DND-41 (cell line): Measurements from ENCODE around the gene RBM41.

ENCODE experiments used
- ATAC-seq: fragments of 200-7000 bp; cut with Tn5 transposase; 3 replicates; pipeline ENCODE4 v1.9.1; 2021; ENCODE audit warnings: low read depth; ENCODE audit not compliant: insufficient read depth
- DNase-seq: peaks from one replicate; pipeline ENCODE4 v3.0.0-alpha.2; 2020
- H2AFZ ChIP-seq: 2 replicates; pipeline ENCODE4 v1.6.0; 2012; ENCODE audit warnings: low read depth, low read length
- H3K27ac ChIP-seq: 2 replicates; pipeline ENCODE4 v1.5.1; 2012; ENCODE audit warnings: low read length, inconsistent platforms
- H3K27me3 ChIP-seq: fragments of 200-600 bp; sonication (generic); 2 replicates; pipeline ENCODE4 v1.6.0; 2012; ENCODE audit warnings: low read length, mild to moderate bottlenecking, inconsistent platforms; ENCODE audit not compliant: insufficient read depth, poor library complexity
- H3K36me3 ChIP-seq: 2 replicates; pipeline ENCODE4 v1.5.1; 2012; ENCODE audit warnings: low read length, inconsistent platforms; ENCODE audit not compliant: insufficient read depth
- H3K4me1 ChIP-seq: 2 replicates; pipeline ENCODE4 v1.5.1; 2012; ENCODE audit warnings: mild to moderate bottlenecking, low read length; ENCODE audit not compliant: insufficient read depth
- H3K4me2 ChIP-seq: 2 replicates; pipeline ENCODE4 v1.6.0; 2012; ENCODE audit warnings: mild to moderate bottlenecking, moderate library complexity, low read length, inconsistent platforms; ENCODE audit not compliant: insufficient read depth
- H3K4me3 ChIP-seq, 2 experiments: fragments of 200-600 bp in 1 of 2; shearing (Covaris generic) in 1 of 2; 2 replicates each; pipeline ENCODE4 v1.5.1; 2012 to 2016; ENCODE audit warnings: inconsistent platforms in 2 of 2, low read length in 2 of 2, mild to moderate bottlenecking in 2 of 2, low read depth in 1 of 2, moderate library complexity in 1 of 2
- H3K79me2 ChIP-seq: 2 replicates; pipeline ENCODE4 v1.6.0; 2012; ENCODE audit warnings: low read length, inconsistent platforms; ENCODE audit not compliant: insufficient read depth
- H3K9ac ChIP-seq: 2 replicates; pipeline ENCODE4 v1.6.0; 2012; ENCODE audit warnings: low read depth, mild to moderate bottlenecking, inconsistent platforms, low read length, moderate library complexity
- H3K9me3 ChIP-seq: 2 replicates; pipeline ENCODE4 v1.5.1; 2012; ENCODE audit warnings: low read length, moderate library complexity, mild to moderate bottlenecking, inconsistent platforms; ENCODE audit not compliant: insufficient read depth, severe bottlenecking
- H4K20me1 ChIP-seq: 2 replicates; pipeline ENCODE4 v1.6.0; 2012; ENCODE audit warnings: low read length; ENCODE audit not compliant: insufficient read depth
- CTCF ChIP-seq: IDR thresholded peaks from 2 replicates; pipeline ENCODE4 v1.5.1; 2012; ENCODE audit warnings: borderline replicate concordance, low read length, moderate library complexity, mild to moderate bottlenecking; ENCODE audit not compliant: poor library complexity, severe bottlenecking; ENCODE audit errors: extremely low read depth
- EZH2 ChIP-seq: IDR thresholded peaks from 3 replicates; pipeline ENCODE4 v1.6.1; 2012; ENCODE audit warnings: borderline replicate concordance, low read depth, mild to moderate bottlenecking, moderate library complexity, low read length, inconsistent platforms; ENCODE audit not compliant: severe bottlenecking

RBM41 gene

DNA sequence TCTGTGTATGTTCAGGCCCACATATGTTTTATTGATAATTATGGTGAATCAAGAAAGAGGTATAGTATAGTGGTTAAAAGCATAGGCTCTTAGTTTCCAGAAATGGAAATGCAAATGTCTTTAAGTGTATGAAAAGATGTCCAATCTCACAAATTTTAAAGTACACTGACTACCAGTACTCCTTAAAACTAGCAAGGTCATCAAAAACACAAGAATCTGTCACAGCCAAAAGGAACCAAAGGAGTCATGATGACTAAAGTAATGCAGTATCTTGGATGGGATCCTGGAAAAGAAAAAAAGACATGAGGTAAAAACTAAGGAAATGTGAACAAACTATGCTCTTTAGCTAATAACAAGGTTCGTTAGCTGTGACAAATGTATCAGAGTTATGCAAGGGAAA is 661 bp upstream of the RBM41 start:
- TF ChIP-seq CTCF (no peak), EZH2 (no peak)
- H3K9ac ChIP-seq = peak overlapping the region; percentile 77
- H3K27ac ChIP-seq = peak overlapping the region; percentile 89
- H2AFZ ChIP-seq = peak overlapping the region; percentile 84
- no peak for ATAC-seq
- peaks cover 20% of the 10 kb centered on the region for H3K79me2 ChIP-seq
- no peaks in the 10 kb centered on the region for H3K27me3 ChIP-seq
- peak overlapping the region; percentile 66 for H3K4me2 ChIP-seq
- no peak for DNase-seq
- H3K9me3 ChIP-seq = no peaks in the 10 kb centered on the region
- H3K4me3 ChIP-seq = peak overlapping the region; percentile 60 to 72; a peak in 3 of 4 replicates
- peaks cover 26% of the 10 kb centered on the region for H3K36me3 ChIP-seq
- peaks cover 22% of the 10 kb centered on the region for H3K4me1 ChIP-seq
- H4K20me1 ChIP-seq = no peaks in the 10 kb centered on the region

- no peaks in the 10 kb centered on the region for H3K9me3 ChIP-seq
- H2AFZ ChIP-seq = peak overlapping the region; percentile 84
- H4K20me1 ChIP-seq = no peaks in the 10 kb centered on the region
- H3K27ac ChIP-seq = peak overlapping the region; percentile 89
- H3K4me3 ChIP-seq = peak overlapping the region; percentile 60 to 72; a peak in 3 of 4 replicates
- DNase-seq (no peak), ATAC-seq (peak; percentile 10; the same call in 1 of the 3 replicates)
- no peak for TF ChIP-seq EZH2
- TF ChIP-seq CTCF = no peak
- peaks cover 20% of the 10 kb centered on the region for H3K79me2 ChIP-seq
- H3K36me3 ChIP-seq = peaks cover 38% of the 10 kb centered on the region
- H3K4me2 ChIP-seq = peak overlapping the region; percentile 66
- no peaks in the 10 kb centered on the region for H3K27me3 ChIP-seq
- peaks cover 22% of the 10 kb centered on the region for H3K4me1 ChIP-seq
- peak overlapping the region; percentile 77 for H3K9ac ChIP-seq
These were observed 665 bp downstream of the RBM41 start for GRCh38 chrX:107117993-107118321.

DNA sequence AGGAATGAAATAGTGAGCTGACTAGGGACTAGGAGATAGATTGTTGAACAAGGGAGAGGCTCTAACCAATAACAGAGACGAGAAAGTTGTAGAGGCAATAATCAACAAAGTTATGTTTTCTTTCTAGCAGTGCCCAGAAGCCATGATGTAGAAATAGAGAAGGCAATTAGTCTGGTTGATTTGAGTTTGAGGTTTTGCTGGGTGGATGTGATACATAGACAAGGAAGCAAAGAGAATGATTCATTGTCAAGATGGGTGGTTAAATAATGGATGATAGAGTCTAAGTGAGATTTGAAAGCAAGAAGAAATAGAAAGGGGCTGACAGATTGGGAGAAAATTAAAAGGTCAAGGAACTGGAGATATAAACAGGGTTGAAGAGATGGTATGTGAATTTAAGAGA is 11.2 kb downstream of the RBM41 start:
- H3K36me3 ChIP-seq = peaks cover 37% of the 10 kb centered on the region
- H3K4me3 ChIP-seq = no peak overlapping the region
- no peaks in the 10 kb centered on the region for H3K9me3 ChIP-seq
- no peak overlapping the region for H3K4me2 ChIP-seq
- DNase-seq (no peak), ATAC-seq (no peak)
- TF ChIP-seq CTCF = no peak
- no peak for TF ChIP-seq EZH2
- no peak overlapping the region for H2AFZ ChIP-seq
- H3K27me3 ChIP-seq = no peaks in the 10 kb centered on the region
- no peaks in the 10 kb centered on the region for H4K20me1 ChIP-seq
- no peak overlapping the region for H3K27ac ChIP-seq
- H3K9ac ChIP-seq = no peak overlapping the region
- peaks cover 9% of the 10 kb centered on the region; the same call in 1 of the 2 replicates for H3K79me2 ChIP-seq
- no peaks in the 10 kb centered on the region for H3K4me1 ChIP-seq

DNA sequence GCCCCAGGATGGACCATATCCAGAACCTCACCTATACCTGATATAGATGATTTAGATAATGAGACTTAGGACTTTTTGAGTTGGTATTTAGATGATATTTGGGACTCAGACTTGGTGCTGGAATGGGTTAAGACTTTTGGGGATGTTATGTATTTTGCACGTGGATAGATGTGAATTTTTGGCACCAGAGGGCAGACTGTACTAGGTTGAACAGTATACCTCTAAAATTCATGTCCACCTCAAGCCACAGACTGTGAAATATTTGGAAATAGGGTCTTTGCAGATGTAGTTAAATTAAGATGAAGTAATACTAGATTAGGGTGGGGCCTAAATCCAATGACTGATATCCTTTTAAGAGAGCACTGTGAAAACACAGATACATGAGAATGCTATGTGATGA is 15.6 kb downstream of the RBM41 start:
- Histone ChIP-seq H3K4me1 (no peaks in the 10 kb centered on the region), H2AFZ (no peak overlapping the region), H3K4me3 (no peak overlapping the region), H3K36me3 (peaks cover 42% of the 10 kb centered on the region), H4K20me1 (no peaks in the 10 kb centered on the region), H3K79me2 (peaks cover 6% of the 10 kb centered on the region; the same call in 1 of the 2 replicates), H3K27me3 (no peaks in the 10 kb centered on the region), H3K9ac (no peak overlapping the region), H3K4me2 (no peak overlapping the region), H3K9me3 (no peaks in the 10 kb centered on the region), H3K27ac (no peak overlapping the region)
- TF ChIP-seq CTCF = no peak
- no peak for TF ChIP-seq EZH2
- no peak for DNase-seq
- no peak for ATAC-seq
